Body of pancreas (tissue), 4 donors: ENCODE data around the gene FBXL14. TPM values are rescaled to one million over a fixed set of nuclear protein-coding genes. Genes with fewer than 3 reads are reported as not detected.

Source experiments
- ATAC-seq: fragments of 150-250 bp; one replicate; pipeline ENCODE4 v1.9.1; 2016
- DNase-seq, 4 donors: peaks; one replicate each; pipeline ENCODE4 v3.0.0-alpha.2; 2019
- H3K27ac ChIP-seq, 4 donors: fragments of 200-600 bp; sonication (generic); 1 replicate in 3 of 4; 2 replicates in 1 of 4; pipeline versions ENCODE4 v1.5.1 to v1.6.1; 2016 to 2019; ENCODE audit warnings: mild to moderate bottlenecking in 1 of 4, mixed read lengths in 1 of 4, moderate library complexity in 1 of 4
- H3K27me3 ChIP-seq, 2 donors: fragments of 200-600 bp; sonication (generic); one replicate each; pipeline ENCODE4 v1.6.0; 2016; ENCODE audit warnings: mild to moderate bottlenecking in 1 of 2
- H3K36me3 ChIP-seq, 2 donors: fragments of 200-600 bp; sonication (generic); replicated peaks in 1 of 2; 2 replicates each; pipeline ENCODE4 v1.5.1; 2016; ENCODE audit warnings: low read depth in 2 of 2; ENCODE audit not compliant: insufficient read depth in 1 of 2
- H3K4me1 ChIP-seq: fragments of 200-600 bp; sonication (generic); one replicate; pipeline ENCODE4 v1.6.0; 2016
- H3K4me3 ChIP-seq, 2 donors: fragments of 200-600 bp; sonication (generic); 1 replicate in 1 of 2; 2 replicates in 1 of 2; pipeline ENCODE4 v1.5.1; 2016 to 2019
- H3K9me3 ChIP-seq, 3 donors: fragments of 200-600 bp; sonication (generic); 1 replicate in 2 of 3; 2 replicates in 1 of 3; pipeline ENCODE4 v1.5.1; 2016
- CTCF ChIP-seq, 7 experiments: fragments of 450-650 bp in 4 of 7; fragments of 200-600 bp in 3 of 7; sonication (generic) in 3 of 7; IDR thresholded peaks; one replicate each; pipeline ENCODE4 v1.5.1; 2016 to 2019; ENCODE audit warnings: antibody characterized with exemption in 7 of 7
- POLR2A ChIP-seq, 3 donors: fragments of 450-650 bp; IDR thresholded peaks; one replicate each; pipeline ENCODE4 v1.6.1; 2016; ENCODE audit warnings: antibody characterized with exemption in 3 of 3, mild to moderate bottlenecking in 2 of 3
- WGBS, 2 donors: methylation state at CpG; one replicate each; pipeline ENCODE4 v1.1.5; 2017; 5-methylcytosine and 5-hydroxymethylcytosine counted together
- intact Hi-C: fragments of 100-400 bp; cut with DNase I; formaldehyde crosslinking; loops from one replicate; pipeline ENCODE4 v1.15.1; 2023
- total RNA-seq, 2 donors: library from RNA; depleted of rRNA; stranded (reverse); fragments of >200 nt; gene quantifications; one replicate each; pipeline ENCODE4 v1.1.0, GENCODE V29; 2016

The FBXL14 gene
- total RNA-seq, 2 donors from 2014 or later = 4.6 to 9.9 TPM

DNA sequence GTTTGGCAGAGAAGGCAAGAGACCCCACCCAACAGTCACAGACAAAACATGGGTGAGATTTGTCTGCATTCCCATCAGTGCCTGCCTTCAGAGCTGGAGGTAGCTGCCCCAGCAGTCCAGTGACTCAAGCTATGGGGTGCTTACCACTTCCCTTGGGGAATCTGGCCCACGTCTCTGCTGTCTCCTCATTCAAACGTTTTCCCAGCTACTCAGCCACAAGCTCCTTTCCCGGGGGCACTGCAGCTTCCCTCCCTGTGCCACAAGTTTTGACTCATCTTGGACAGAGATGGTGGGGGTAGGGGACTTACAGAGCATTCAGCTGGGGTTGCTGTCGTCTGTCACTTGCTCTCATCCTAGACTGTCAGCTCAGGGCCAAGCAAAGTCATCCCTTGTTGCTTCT lies 66.6 kb downstream of the FBXL14 start:
- Histone ChIP-seq H3K36me3 (no peaks in the 10 kb centered on the region), H3K27me3 (peaks cover 0 to 23% of the 10 kb centered on the region in 2 donors), H3K4me3 (no peak overlapping the region), H3K4me1 (peaks cover 6% of the 10 kb centered on the region), H3K9me3 (no peaks in the 10 kb centered on the region), H3K27ac (no peak overlapping the region)
- WGBS, 2 donors = 47 to 64% methylated on average over 4 of the region's 4 CpGs
- ATAC-seq (no peak), DNase-seq (no peak)
- intact Hi-C loops = no loop called here
- TF ChIP-seq CTCF (IDR thresholded peaks at IDR 0.05) (no peak), POLR2A (IDR thresholded peaks at IDR 0.05) (no peak)

- no peaks in the 10 kb centered on the region for H3K36me3 ChIP-seq
- H3K27ac ChIP-seq = no peak overlapping the region
- no peaks in the 10 kb centered on the region for H3K4me1 ChIP-seq
- ATAC-seq (no peak), DNase-seq (no peak)
- peaks cover 0 to 12% of the 10 kb centered on the region in 2 donors for H3K27me3 ChIP-seq
- 67 to 75% methylated on average over 10 of the region's 10 CpGs for WGBS, 2 donors
- H3K9me3 ChIP-seq = no peaks in the 10 kb centered on the region
- no peak for TF ChIP-seq POLR2A (IDR thresholded peaks at IDR 0.05)
- no peak for TF ChIP-seq CTCF (IDR thresholded peaks at IDR 0.05)
- intact Hi-C loops = no loop called here
- no peak overlapping the region for H3K4me3 ChIP-seq
Observed at GRCh38 chr12:1525858-1526257, 68.5 kb downstream of the FBXL14 start.

DNA sequence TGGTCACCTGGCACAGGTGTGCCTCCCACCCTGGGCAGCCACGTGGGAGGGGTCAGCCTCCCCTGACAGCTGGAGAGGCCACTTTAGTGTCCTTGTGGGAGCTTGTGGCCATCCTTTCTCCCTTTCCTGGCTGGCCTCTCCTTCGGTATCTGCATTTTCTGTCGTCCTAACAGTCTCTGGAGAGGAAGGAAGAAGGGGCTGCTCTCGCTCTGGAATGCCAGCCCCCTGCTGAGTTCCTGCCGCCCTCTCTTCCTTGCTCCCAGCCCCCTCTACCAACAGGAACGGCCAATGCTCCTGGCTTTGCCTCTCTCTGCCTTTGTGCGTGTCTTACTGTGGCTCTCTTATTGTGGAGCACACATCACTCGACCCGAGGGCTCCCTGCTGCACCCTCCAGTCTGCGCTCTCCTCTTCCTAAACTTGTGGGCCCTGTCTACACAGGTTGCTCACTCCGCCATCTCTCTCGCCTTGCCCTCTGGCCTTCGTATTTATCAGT lies 70.8 kb downstream of the FBXL14 start:
- WGBS, 2 donors = 51 to 59% methylated on average over 13 of the region's 13 CpGs

GRCh38 chr12:1523046-1523445 lies 71.3 kb downstream of the FBXL14 start:
- Histone ChIP-seq H3K4me1 (peaks cover 8% of the 10 kb centered on the region), H3K27ac (no peak overlapping the region), H3K9me3 (no peaks in the 10 kb centered on the region), H3K27me3 (no peaks in the 10 kb centered on the region), H3K36me3 (no peaks in the 10 kb centered on the region), H3K4me3 (no peak overlapping the region)
- DNase-seq (no peak), ATAC-seq (no peak)
- WGBS, 2 donors = 80 to 100% methylated on average over 2 to 8 of the region's 8 CpGs
- intact Hi-C loops = no loop called here
- no peak for TF ChIP-seq CTCF (IDR thresholded peaks at IDR 0.05)

More for the DNA sequence above, 70.8 kb downstream of the FBXL14 start:
- ATAC-seq = no peak
- Histone ChIP-seq H3K4me1 (peaks cover 8% of the 10 kb centered on the region), H3K4me3 (no peak overlapping the region), H3K27me3 (no peaks in the 10 kb centered on the region), H3K27ac (no peak overlapping the region), H3K9me3 (no peaks in the 10 kb centered on the region), H3K36me3 (no peaks in the 10 kb centered on the region)
- DNase-seq = no peak
- TF ChIP-seq POLR2A (IDR thresholded peaks at IDR 0.05) = no peak
- no peak for TF ChIP-seq CTCF (IDR thresholded peaks at IDR 0.05)
- intact Hi-C loops = no loop called here

GRCh38 chr12:1519642-1520041 lies 74.7 kb downstream of the FBXL14 start:
- Histone ChIP-seq H3K27ac (no peak overlapping the region), H3K4me3 (no peak overlapping the region), H3K27me3 (no peaks in the 10 kb centered on the region), H3K9me3 (no peaks in the 10 kb centered on the region), H3K4me1 (peaks cover 8% of the 10 kb centered on the region), H3K36me3 (no peaks in the 10 kb centered on the region)
- 75 to 78% methylated on average over 5 of the region's 5 CpGs for WGBS, 2 donors
- DNase-seq (no peak), ATAC-seq (no peak)
- TF ChIP-seq POLR2A (IDR thresholded peaks at IDR 0.05) (no peak), CTCF (IDR thresholded peaks at IDR 0.05) (no peak)
- intact Hi-C loops = no loop called here
